Esophagus muscularis mucosa (tissue), 3 donors: ENCODE measurements around the gene PARP9.

ENCODE experiments used
- POLR2A ChIP-seq: fragments of 450-650 bp; IDR thresholded peaks from one replicate; pipeline ENCODE4 v1.6.1; 2017; ENCODE audit warnings: antibody characterized with exemption, moderate library complexity, mild to moderate bottlenecking, low read depth
- TF ChIP-seq, protein P1 (sequence below), 3 experiments: fragments of 200-600 bp in 2 of 3; fragments of 450-650 bp in 1 of 3; sonication (generic) in 2 of 3; IDR thresholded peaks; one replicate each; pipeline ENCODE4 v1.5.1; 2017 to 2019; ENCODE audit warnings: antibody characterized with exemption in 3 of 3, mild to moderate bottlenecking in 2 of 3, moderate library complexity in 1 of 3

- TF ChIP-seq POLR2A = no peak
- TF ChIP-seq, protein P1, sequence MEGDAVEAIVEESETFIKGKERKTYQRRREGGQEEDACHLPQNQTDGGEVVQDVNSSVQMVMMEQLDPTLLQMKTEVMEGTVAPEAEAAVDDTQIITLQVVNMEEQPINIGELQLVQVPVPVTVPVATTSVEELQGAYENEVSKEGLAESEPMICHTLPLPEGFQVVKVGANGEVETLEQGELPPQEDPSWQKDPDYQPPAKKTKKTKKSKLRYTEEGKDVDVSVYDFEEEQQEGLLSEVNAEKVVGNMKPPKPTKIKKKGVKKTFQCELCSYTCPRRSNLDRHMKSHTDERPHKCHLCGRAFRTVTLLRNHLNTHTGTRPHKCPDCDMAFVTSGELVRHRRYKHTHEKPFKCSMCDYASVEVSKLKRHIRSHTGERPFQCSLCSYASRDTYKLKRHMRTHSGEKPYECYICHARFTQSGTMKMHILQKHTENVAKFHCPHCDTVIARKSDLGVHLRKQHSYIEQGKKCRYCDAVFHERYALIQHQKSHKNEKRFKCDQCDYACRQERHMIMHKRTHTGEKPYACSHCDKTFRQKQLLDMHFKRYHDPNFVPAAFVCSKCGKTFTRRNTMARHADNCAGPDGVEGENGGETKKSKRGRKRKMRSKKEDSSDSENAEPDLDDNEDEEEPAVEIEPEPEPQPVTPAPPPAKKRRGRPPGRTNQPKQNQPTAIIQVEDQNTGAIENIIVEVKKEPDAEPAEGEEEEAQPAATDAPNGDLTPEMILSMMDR (IDR thresholded peaks at IDR 0.05) = no peak
These were observed 82.7 kb downstream of the PARP9 start for GRCh38 chr3:122481390-122481789.
